T-cell (primary cell): ENCODE measurements around the gene ASPG. TPM values are rescaled to one million over a fixed set of nuclear protein-coding genes. Genes with fewer than 3 reads are reported as not detected.

Source experiments
- ATAC-seq, 4 experiments: fragments of 200-7000 bp in 3 of 4; fragments of 150-1000 bp in 1 of 4; cut with Tn5 transposase; replicated peaks in 1 of 4; 1 replicate in 3 of 4; 2 replicates in 1 of 4; pipeline ENCODE4 v1.10.0; 2021; ENCODE audit warnings: moderate library complexity in 3 of 4, mild to moderate bottlenecking in 2 of 4, moderate number of reproducible peaks in 1 of 4
- CTCF ChIA-PET, 2 donors: fragments of 300-600 bp; sonication (Branson Sonifier 250); formaldehyde crosslinking; loops; one replicate each; lab custom pipeline; 2022; ENCODE audit warnings: antibody characterized with exemption in 2 of 2; lab: Charles Lee
- POLR2A ChIA-PET, 2 donors: fragments of 300-600 bp; sonication (Branson Sonifier 250); formaldehyde crosslinking; loops; one replicate each; lab custom pipeline; 2022; ENCODE audit warnings: antibody characterized with exemption in 2 of 2; lab: Charles Lee
- DNase-seq, 35 experiments: peaks; one replicate each; pipeline versions ENCODE4 v3.0.0 to v3.0.0-alpha.2; 2013 to 2023
- H3K27ac ChIP-seq: one replicate; pipeline ENCODE4 v1.5.1; 2013; ENCODE audit warnings: low read length
- H3K27me3 ChIP-seq, 2 experiments: replicated peaks in 1 of 2; 1 replicate in 1 of 2; 2 replicates in 1 of 2; pipeline versions ENCODE4 v1.6.1 to v1.7.0; 2013; ENCODE audit warnings: low read length in 1 of 2, mixed read lengths in 1 of 2; ENCODE audit not compliant: control insufficient read depth in 2 of 2, insufficient read depth in 2 of 2; ENCODE audit errors: extremely low read depth in 1 of 2
- H3K36me3 ChIP-seq, 2 donors: 1 replicate in 1 of 2; 2 replicates in 1 of 2; pipeline versions ENCODE4 v1.6.1 to v1.7.0; 2013; ENCODE audit warnings: low read length in 1 of 2; ENCODE audit not compliant: control insufficient read depth in 2 of 2, insufficient read depth in 1 of 2; ENCODE audit errors: extremely low read depth in 1 of 2
- H3K4me1 ChIP-seq, 2 experiments: 1 replicate in 1 of 2; 2 replicates in 1 of 2; pipeline versions ENCODE4 v1.6.1 to v1.7.0; 2013; ENCODE audit warnings: low read length in 2 of 2, mixed read lengths in 1 of 2; ENCODE audit not compliant: insufficient read depth in 2 of 2, control insufficient read depth in 1 of 2; ENCODE audit errors: extremely low read depth in 1 of 2
- H3K4me3 ChIP-seq, 2 donors: 1 replicate in 1 of 2; 2 replicates in 1 of 2; pipeline versions ENCODE4 v1.5.1 to v1.7.0; 2013; ENCODE audit warnings: mild to moderate bottlenecking in 2 of 2, low read length in 1 of 2, moderate library complexity in 1 of 2; ENCODE audit not compliant: control insufficient read depth in 1 of 2; ENCODE audit errors: extremely low read depth in 1 of 2
- H3K9me3 ChIP-seq: 2 replicates; pipeline ENCODE4 v1.7.0; 2013
- H3K27ac Mint-ChIP-seq, 2 donors: one replicate each; pipeline ENCODE4 v1.8.0; 2020 to 2021; ENCODE audit warnings: mild to moderate bottlenecking in 2 of 2, mixed read lengths in 2 of 2
- H3K27me3 Mint-ChIP-seq, 2 donors: one replicate each; pipeline ENCODE4 v1.8.0; 2021 to 2022; ENCODE audit warnings: mixed read lengths in 2 of 2
- H3K36me3 Mint-ChIP-seq: one replicate; pipeline ENCODE4 v1.8.0; 2021; ENCODE audit warnings: mixed read lengths
- H3K4me1 Mint-ChIP-seq, 3 donors: one replicate each; pipeline ENCODE4 v1.8.0; 2020 to 2022; ENCODE audit warnings: mixed read lengths in 3 of 3, mild to moderate bottlenecking in 1 of 3
- H3K4me3 Mint-ChIP-seq, 3 donors: one replicate each; pipeline ENCODE4 v1.8.0; 2020 to 2022; ENCODE audit warnings: mild to moderate bottlenecking in 3 of 3, mixed read lengths in 3 of 3, moderate library complexity in 3 of 3
- H3K9me3 Mint-ChIP-seq, 3 donors: one replicate each; pipeline ENCODE4 v1.8.0; 2020 to 2022; ENCODE audit warnings: mixed read lengths in 3 of 3
- WGBS: methylation state at CpG from one replicate; pipeline ENCODE4 v1.1.5; 2013; ENCODE audit warnings: missing lambda C conversion rate; ENCODE audit not compliant: insufficient coverage; 5-methylcytosine and 5-hydroxymethylcytosine counted together
- total RNA-seq, 35 experiments: library from RNA in 6 of 35; stranded (reverse) in 6 of 35; fragments of 120-200 nt in 1 of 35; gene quantifications; one replicate each; pipeline versions ENCODE4 v1.2.1 to v1.2.4 and lab custom pipeline; 2013 to 2026

The ASPG gene
- total RNA-seq, 5 donors from 2014 or later (not counting 1 experiment from before 2014, with no cell fraction given): 0.26 to 0.57 (median 0.38) TPM; not detected in 2

- no peaks in the 10 kb centered on the region for H3K4me1 ChIP-seq
- no peak for ATAC-seq
- DNase-seq: no peak
- Mint-ChIP-seq H3K27ac (no peak overlapping the region), H3K4me1 (no peaks in the 10 kb centered on the region), H3K4me3 (no peak overlapping the region), H3K27me3 (peaks cover 35 to 44% of the 10 kb centered on the region in 2 donors), H3K36me3 (no peaks in the 10 kb centered on the region), H3K9me3 (no peaks in the 10 kb centered on the region)
- 100% methylated on average over 3 of the region's 6 CpGs for WGBS
- H3K27me3 ChIP-seq: peaks cover 0 to 41% of the 10 kb centered on the region in 2 experiments
- no peak overlapping the region for H3K27ac ChIP-seq
- H3K9me3 ChIP-seq: no peaks in the 10 kb centered on the region
- H3K4me3 ChIP-seq: no peak overlapping the region
- CTCF ChIA-PET: no interaction called here
- POLR2A ChIA-PET: no interaction called here
- H3K36me3 ChIP-seq: no peaks in the 10 kb centered on the region
Observed at GRCh38 chr14:104041430-104042104, 43.9 kb upstream of the ASPG start.

GRCh38 chr14:104044016-104044415 is 41.5 kb upstream of the ASPG start:
- no peaks in the 10 kb centered on the region for H3K4me1 Mint-ChIP-seq
- no peaks in the 10 kb centered on the region for H3K36me3 Mint-ChIP-seq
- ChIA-PET CTCF (no interaction called here), POLR2A (no interaction called here)
- no peak overlapping the region for H3K4me3 Mint-ChIP-seq
- Histone ChIP-seq H3K4me1 (no peaks in the 10 kb centered on the region), H3K9me3 (no peaks in the 10 kb centered on the region), H3K4me3 (no peak overlapping the region), H3K36me3 (no peaks in the 10 kb centered on the region), H3K27ac (no peak overlapping the region), H3K27me3 (peaks cover 0 to 41% of the 10 kb centered on the region in 2 experiments)
- H3K9me3 Mint-ChIP-seq: no peaks in the 10 kb centered on the region
- WGBS: 98% methylated on average over 4 of the region's 6 CpGs
- no peak for ATAC-seq
- DNase-seq: no peak
- H3K27ac Mint-ChIP-seq: no peak overlapping the region
- peaks cover 40 to 41% of the 10 kb centered on the region in 2 donors for H3K27me3 Mint-ChIP-seq

GRCh38 chr14:104047761-104048160 is 37.7 kb upstream of the ASPG start:
- ATAC-seq (no peak), DNase-seq (no peak)
- Mint-ChIP-seq H3K27ac (no peak overlapping the region), H3K36me3 (no peaks in the 10 kb centered on the region), H3K4me3 (no peak overlapping the region), H3K4me1 (no peaks in the 10 kb centered on the region), H3K9me3 (no peaks in the 10 kb centered on the region), H3K27me3 (peaks cover 35 to 37% of the 10 kb centered on the region in 2 donors)
- POLR2A ChIA-PET: interaction anchor here in 1 of 2 donors (0.6 kb wide), 1 partner anchor 399 kb away, joined by 12 read pairs; no protein-coding TSS in a partner anchor
- no CpG with 5 or more reads among the region's 3 CpGs for WGBS
- Histone ChIP-seq H3K36me3 (no peaks in the 10 kb centered on the region), H3K4me1 (no peaks in the 10 kb centered on the region), H3K9me3 (no peaks in the 10 kb centered on the region), H3K27me3 (peaks cover 0 to 36% of the 10 kb centered on the region in 2 experiments), H3K27ac (no peak overlapping the region), H3K4me3 (no peak overlapping the region)
- CTCF ChIA-PET: no interaction called here

GRCh38 chr14:104048758-104049507 is 36.6 kb upstream of the ASPG start:
- no peak overlapping the region for H3K4me3 ChIP-seq
- no peaks in the 10 kb centered on the region for H3K4me1 Mint-ChIP-seq
- no peaks in the 10 kb centered on the region for H3K9me3 ChIP-seq
- H3K9me3 Mint-ChIP-seq: no peaks in the 10 kb centered on the region
- H3K27ac Mint-ChIP-seq: no peak overlapping the region
- H3K36me3 ChIP-seq: no peaks in the 10 kb centered on the region
- DNase-seq (no peak), ATAC-seq (no peak)
- no peak overlapping the region for H3K4me3 Mint-ChIP-seq
- H3K4me1 ChIP-seq: no peaks in the 10 kb centered on the region
- peaks cover 32 to 39% of the 10 kb centered on the region in 2 donors for H3K27me3 Mint-ChIP-seq
- ChIA-PET CTCF (no interaction called here), POLR2A (no interaction called here)
- no peaks in the 10 kb centered on the region for H3K36me3 Mint-ChIP-seq
- H3K27me3 ChIP-seq: peaks cover 0 to 34% of the 10 kb centered on the region in 2 experiments
- H3K27ac ChIP-seq: no peak overlapping the region
- 60% methylated on average over 1 of the region's 2 CpGs for WGBS

- Mint-ChIP-seq H3K27me3 (peaks cover 38 to 40% of the 10 kb centered on the region in 2 donors), H3K4me3 (no peak overlapping the region), H3K4me1 (no peaks in the 10 kb centered on the region), H3K9me3 (no peaks in the 10 kb centered on the region), H3K27ac (no peak overlapping the region), H3K36me3 (no peaks in the 10 kb centered on the region)
- 76% methylated on average over 6 of the region's 9 CpGs for WGBS
- ATAC-seq (no peak), DNase-seq (no peak)
- H3K9me3 ChIP-seq: no peaks in the 10 kb centered on the region
- ChIA-PET CTCF (no interaction called here), POLR2A (interaction anchor here in 1 of 2 donors (0.6 kb wide), 1 partner anchor 1767 kb away, joined by 8 read pairs; no protein-coding TSS in a partner anchor)
- H3K27me3 ChIP-seq: peaks cover 0 to 40% of the 10 kb centered on the region in 2 experiments
- H3K4me3 ChIP-seq: no peak overlapping the region
- H3K36me3 ChIP-seq: no peaks in the 10 kb centered on the region
- H3K27ac ChIP-seq: no peak overlapping the region
- H3K4me1 ChIP-seq: no peaks in the 10 kb centered on the region
Observed at GRCh38 chr14:104049576-104050240, 35.8 kb upstream of the ASPG start.

GRCh38 chr14:104051092-104051813 is 34.2 kb upstream of the ASPG start:
- no peaks in the 10 kb centered on the region for H3K9me3 ChIP-seq
- DNase-seq: no peak
- POLR2A ChIA-PET: no interaction called here
- ATAC-seq: no peak
- peaks cover 0 to 39% of the 10 kb centered on the region in 2 experiments for H3K27me3 ChIP-seq
- Mint-ChIP-seq H3K36me3 (no peaks in the 10 kb centered on the region), H3K27ac (no peak overlapping the region), H3K27me3 (peaks cover 37 to 38% of the 10 kb centered on the region in 2 donors), H3K4me3 (no peak overlapping the region), H3K4me1 (no peaks in the 10 kb centered on the region), H3K9me3 (no peaks in the 10 kb centered on the region)
- H3K36me3 ChIP-seq: no peaks in the 10 kb centered on the region
- no peak overlapping the region for H3K4me3 ChIP-seq
- no peak overlapping the region for H3K27ac ChIP-seq
- no CpG with 5 or more reads among the region's 5 CpGs for WGBS
- CTCF ChIA-PET: interaction anchor here in 1 of 2 donors (0.5 kb wide), 1 partner anchor 1027 kb away, joined by 3 read pairs; no protein-coding TSS in a partner anchor
- no peaks in the 10 kb centered on the region for H3K4me1 ChIP-seq
